ENCODE data around the gene SMCO3.

DNA sequence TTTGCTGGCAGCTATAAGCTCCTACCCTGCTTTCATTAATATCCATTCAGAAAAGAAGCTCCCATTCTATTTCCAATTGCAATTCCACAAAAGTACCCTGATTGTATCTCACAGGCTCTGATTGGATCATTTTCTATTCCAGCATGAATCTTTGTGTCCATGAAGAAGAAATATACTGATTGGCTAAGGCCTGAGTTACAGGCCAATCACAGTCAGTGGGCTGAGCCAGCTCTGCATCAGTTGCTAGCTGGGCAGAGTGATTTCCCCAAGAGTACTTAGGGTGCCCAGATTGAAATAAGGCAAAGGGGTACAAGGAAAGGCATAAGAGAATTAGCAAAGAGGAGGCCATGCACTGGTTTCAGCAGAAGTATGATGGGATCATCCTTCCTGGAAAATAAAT is 14.9 kb upstream of the SMCO3 start:
- TF ChIP-seq, protein P1, sequence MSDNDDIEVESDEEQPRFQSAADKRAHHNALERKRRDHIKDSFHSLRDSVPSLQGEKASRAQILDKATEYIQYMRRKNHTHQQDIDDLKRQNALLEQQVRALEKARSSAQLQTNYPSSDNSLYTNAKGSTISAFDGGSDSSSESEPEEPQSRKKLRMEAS (IDR thresholded peaks at IDR 0.05) = no peak
- TF ChIP-seq SIN3A (IDR thresholded peaks at IDR 0.05; ENCODE audit: low read depth) = no peak
- TF ChIP-seq, protein P2, sequence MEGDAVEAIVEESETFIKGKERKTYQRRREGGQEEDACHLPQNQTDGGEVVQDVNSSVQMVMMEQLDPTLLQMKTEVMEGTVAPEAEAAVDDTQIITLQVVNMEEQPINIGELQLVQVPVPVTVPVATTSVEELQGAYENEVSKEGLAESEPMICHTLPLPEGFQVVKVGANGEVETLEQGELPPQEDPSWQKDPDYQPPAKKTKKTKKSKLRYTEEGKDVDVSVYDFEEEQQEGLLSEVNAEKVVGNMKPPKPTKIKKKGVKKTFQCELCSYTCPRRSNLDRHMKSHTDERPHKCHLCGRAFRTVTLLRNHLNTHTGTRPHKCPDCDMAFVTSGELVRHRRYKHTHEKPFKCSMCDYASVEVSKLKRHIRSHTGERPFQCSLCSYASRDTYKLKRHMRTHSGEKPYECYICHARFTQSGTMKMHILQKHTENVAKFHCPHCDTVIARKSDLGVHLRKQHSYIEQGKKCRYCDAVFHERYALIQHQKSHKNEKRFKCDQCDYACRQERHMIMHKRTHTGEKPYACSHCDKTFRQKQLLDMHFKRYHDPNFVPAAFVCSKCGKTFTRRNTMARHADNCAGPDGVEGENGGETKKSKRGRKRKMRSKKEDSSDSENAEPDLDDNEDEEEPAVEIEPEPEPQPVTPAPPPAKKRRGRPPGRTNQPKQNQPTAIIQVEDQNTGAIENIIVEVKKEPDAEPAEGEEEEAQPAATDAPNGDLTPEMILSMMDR (IDR thresholded peaks at IDR 0.05 in 2 of 3, conservative IDR thresholded peaks at IDR 0.05 in 1 of 3; ENCODE audit: borderline replicate concordance in 1 of 3, insufficient read depth in 1 of 3, low read depth in 2 of 3, low read length in 2 of 3) = no peak
